A549 (cell line): Measurements from ENCODE around the gene TOM1L2.

Source experiments
- TF ChIP-seq, protein P1 (sequence below): fragments of 200-600 bp; sonication (generic); IDR thresholded peaks from 2 replicates; pipeline ENCODE4 v1.6.1; 2016; ENCODE audit warnings: antibody characterized with exemption, mild to moderate bottlenecking, moderate library complexity
- TF ChIP-seq, protein P2 (sequence below): fragments of >200 bp; sonication (Bioruptor Twin); formaldehyde crosslinking; IDR thresholded peaks from 3 replicates; pipeline ENCODE4 v1.5.1; 2016

DNA sequence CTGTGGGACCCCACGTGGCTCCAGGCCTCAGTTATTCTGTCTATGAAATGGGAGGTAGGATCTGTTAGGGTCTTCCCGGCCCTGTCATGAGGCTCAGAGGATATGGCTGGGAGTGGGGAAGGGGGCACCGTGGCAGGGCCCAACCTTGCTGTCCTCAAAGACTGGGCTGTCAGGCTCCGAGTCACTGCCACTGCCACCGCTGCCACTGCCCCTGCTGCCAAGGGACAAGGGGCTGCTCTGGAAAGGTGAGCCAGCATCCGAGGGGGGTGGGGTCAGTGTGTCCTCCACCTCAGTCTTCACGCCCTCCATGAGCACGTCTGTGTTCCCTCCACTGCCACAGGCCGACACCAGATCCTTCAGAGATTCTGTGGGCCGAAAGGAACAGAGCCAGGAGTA lies 154.7 kb downstream of the TOM1L2 start:
- TF ChIP-seq, protein P1, sequence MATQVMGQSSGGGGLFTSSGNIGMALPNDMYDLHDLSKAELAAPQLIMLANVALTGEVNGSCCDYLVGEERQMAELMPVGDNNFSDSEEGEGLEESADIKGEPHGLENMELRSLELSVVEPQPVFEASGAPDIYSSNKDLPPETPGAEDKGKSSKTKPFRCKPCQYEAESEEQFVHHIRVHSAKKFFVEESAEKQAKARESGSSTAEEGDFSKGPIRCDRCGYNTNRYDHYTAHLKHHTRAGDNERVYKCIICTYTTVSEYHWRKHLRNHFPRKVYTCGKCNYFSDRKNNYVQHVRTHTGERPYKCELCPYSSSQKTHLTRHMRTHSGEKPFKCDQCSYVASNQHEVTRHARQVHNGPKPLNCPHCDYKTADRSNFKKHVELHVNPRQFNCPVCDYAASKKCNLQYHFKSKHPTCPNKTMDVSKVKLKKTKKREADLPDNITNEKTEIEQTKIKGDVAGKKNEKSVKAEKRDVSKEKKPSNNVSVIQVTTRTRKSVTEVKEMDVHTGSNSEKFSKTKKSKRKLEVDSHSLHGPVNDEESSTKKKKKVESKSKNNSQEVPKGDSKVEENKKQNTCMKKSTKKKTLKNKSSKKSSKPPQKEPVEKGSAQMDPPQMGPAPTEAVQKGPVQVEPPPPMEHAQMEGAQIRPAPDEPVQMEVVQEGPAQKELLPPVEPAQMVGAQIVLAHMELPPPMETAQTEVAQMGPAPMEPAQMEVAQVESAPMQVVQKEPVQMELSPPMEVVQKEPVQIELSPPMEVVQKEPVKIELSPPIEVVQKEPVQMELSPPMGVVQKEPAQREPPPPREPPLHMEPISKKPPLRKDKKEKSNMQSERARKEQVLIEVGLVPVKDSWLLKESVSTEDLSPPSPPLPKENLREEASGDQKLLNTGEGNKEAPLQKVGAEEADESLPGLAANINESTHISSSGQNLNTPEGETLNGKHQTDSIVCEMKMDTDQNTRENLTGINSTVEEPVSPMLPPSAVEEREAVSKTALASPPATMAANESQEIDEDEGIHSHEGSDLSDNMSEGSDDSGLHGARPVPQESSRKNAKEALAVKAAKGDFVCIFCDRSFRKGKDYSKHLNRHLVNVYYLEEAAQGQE, result no peak
- TF ChIP-seq, protein P2, sequence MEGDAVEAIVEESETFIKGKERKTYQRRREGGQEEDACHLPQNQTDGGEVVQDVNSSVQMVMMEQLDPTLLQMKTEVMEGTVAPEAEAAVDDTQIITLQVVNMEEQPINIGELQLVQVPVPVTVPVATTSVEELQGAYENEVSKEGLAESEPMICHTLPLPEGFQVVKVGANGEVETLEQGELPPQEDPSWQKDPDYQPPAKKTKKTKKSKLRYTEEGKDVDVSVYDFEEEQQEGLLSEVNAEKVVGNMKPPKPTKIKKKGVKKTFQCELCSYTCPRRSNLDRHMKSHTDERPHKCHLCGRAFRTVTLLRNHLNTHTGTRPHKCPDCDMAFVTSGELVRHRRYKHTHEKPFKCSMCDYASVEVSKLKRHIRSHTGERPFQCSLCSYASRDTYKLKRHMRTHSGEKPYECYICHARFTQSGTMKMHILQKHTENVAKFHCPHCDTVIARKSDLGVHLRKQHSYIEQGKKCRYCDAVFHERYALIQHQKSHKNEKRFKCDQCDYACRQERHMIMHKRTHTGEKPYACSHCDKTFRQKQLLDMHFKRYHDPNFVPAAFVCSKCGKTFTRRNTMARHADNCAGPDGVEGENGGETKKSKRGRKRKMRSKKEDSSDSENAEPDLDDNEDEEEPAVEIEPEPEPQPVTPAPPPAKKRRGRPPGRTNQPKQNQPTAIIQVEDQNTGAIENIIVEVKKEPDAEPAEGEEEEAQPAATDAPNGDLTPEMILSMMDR, result no peak
